Measurements from ENCODE around the gene CFAP299. TPM values are rescaled to one million over a fixed set of nuclear protein-coding genes. Genes with fewer than 3 reads are reported as not detected.

Gene CFAP299
- total and polyA plus RNA-seq, 2 of the 8 experiments (the other 6 are each of a cell fraction or from before 2014, with no cell fraction given) = not detected

DNA sequence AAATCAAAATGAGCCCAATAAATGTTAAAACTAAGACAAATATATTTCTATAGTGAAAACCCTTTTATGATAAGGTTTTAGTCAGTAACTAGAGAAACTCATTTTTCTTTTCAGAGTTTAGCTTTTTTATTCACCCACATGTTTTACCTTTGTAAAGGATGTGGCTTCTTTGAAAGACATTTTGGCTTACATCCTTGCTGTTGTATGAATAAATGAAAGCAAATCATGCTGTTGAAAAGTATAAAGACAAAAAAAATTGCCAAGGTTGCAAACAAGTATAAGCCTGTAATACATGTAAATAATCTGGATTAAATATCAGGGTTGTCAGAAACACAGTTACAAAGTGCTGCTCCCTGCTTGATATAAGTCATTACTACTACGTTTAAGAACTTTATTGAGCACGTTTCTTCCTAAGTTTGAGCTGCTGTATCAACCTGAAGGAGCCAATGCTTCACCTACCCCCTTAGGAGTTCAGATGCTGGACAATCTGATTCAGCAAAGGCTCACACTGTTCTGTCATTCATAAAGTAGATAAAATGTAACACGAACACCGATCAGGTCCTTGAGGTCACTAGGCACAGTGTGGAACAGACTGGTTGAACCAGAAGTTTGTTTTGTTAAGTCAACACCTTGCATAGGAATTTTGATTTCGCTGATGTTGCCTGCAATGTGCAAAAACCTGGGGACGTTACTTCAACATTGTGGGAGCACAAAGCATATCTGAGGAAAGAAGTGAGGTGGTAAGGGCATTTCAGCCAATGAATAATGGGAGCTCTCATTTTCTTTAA is 373.7 kb downstream of the CFAP299 start (continued):
- TF ChIP-seq, protein P1, sequence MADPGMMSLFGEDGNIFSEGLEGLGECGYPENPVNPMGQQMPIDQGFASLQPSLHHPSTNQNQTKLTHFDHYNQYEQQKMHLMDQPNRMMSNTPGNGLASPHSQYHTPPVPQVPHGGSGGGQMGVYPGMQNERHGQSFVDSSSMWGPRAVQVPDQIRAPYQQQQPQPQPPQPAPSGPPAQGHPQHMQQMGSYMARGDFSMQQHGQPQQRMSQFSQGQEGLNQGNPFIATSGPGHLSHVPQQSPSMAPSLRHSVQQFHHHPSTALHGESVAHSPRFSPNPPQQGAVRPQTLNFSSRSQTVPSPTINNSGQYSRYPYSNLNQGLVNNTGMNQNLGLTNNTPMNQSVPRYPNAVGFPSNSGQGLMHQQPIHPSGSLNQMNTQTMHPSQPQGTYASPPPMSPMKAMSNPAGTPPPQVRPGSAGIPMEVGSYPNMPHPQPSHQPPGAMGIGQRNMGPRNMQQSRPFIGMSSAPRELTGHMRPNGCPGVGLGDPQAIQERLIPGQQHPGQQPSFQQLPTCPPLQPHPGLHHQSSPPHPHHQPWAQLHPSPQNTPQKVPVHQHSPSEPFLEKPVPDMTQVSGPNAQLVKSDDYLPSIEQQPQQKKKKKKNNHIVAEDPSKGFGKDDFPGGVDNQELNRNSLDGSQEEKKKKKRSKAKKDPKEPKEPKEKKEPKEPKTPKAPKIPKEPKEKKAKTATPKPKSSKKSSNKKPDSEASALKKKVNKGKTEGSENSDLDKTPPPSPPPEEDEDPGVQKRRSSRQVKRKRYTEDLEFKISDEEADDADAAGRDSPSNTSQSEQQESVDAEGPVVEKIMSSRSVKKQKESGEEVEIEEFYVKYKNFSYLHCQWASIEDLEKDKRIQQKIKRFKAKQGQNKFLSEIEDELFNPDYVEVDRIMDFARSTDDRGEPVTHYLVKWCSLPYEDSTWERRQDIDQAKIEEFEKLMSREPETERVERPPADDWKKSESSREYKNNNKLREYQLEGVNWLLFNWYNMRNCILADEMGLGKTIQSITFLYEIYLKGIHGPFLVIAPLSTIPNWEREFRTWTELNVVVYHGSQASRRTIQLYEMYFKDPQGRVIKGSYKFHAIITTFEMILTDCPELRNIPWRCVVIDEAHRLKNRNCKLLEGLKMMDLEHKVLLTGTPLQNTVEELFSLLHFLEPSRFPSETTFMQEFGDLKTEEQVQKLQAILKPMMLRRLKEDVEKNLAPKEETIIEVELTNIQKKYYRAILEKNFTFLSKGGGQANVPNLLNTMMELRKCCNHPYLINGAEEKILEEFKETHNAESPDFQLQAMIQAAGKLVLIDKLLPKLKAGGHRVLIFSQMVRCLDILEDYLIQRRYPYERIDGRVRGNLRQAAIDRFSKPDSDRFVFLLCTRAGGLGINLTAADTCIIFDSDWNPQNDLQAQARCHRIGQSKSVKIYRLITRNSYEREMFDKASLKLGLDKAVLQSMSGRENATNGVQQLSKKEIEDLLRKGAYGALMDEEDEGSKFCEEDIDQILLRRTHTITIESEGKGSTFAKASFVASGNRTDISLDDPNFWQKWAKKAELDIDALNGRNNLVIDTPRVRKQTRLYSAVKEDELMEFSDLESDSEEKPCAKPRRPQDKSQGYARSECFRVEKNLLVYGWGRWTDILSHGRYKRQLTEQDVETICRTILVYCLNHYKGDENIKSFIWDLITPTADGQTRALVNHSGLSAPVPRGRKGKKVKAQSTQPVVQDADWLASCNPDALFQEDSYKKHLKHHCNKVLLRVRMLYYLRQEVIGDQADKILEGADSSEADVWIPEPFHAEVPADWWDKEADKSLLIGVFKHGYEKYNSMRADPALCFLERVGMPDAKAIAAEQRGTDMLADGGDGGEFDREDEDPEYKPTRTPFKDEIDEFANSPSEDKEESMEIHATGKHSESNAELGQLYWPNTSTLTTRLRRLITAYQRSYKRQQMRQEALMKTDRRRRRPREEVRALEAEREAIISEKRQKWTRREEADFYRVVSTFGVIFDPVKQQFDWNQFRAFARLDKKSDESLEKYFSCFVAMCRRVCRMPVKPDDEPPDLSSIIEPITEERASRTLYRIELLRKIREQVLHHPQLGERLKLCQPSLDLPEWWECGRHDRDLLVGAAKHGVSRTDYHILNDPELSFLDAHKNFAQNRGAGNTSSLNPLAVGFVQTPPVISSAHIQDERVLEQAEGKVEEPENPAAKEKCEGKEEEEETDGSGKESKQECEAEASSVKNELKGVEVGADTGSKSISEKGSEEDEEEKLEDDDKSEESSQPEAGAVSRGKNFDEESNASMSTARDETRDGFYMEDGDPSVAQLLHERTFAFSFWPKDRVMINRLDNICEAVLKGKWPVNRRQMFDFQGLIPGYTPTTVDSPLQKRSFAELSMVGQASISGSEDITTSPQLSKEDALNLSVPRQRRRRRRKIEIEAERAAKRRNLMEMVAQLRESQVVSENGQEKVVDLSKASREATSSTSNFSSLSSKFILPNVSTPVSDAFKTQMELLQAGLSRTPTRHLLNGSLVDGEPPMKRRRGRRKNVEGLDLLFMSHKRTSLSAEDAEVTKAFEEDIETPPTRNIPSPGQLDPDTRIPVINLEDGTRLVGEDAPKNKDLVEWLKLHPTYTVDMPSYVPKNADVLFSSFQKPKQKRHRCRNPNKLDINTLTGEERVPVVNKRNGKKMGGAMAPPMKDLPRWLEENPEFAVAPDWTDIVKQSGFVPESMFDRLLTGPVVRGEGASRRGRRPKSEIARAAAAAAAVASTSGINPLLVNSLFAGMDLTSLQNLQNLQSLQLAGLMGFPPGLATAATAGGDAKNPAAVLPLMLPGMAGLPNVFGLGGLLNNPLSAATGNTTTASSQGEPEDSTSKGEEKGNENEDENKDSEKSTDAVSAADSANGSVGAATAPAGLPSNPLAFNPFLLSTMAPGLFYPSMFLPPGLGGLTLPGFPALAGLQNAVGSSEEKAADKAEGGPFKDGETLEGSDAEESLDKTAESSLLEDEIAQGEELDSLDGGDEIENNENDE (IDR thresholded peaks at IDR 0.05; ENCODE audit: insufficient replicate concordance, low read length) = no peak
